DMS153 (cell line): Measurements from ENCODE around the gene CCNI2.
"Not testable (repeated sequence)": the region's sequence is repeated elsewhere in the genome, so short reads cannot be mapped to it uniquely, and the experiment has no call there.

Source experiments
- DNase-seq: peaks from one replicate; lab custom pipeline; 2025; lab: John Stamatoyannopoulos, UW

CCNI2 gene

DNA sequence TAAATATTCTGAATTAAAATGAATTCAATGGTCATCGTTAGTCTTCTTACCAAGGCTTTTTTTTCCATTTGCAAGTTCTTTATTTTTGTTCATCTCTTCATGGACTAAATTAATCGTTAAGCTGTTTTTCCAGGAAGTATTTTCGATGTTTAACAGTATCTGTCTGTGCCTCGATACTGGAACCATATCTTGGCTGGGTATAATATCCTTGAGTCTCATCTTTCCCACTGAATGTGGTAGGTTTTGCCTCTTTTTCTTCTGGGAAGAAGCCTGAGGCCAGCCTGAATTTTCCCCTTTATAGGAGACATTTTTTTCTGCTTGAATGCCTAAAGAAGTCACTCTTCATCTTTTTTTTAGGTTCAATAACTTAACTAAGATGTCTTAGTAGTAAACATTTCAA lies 33.8 kb downstream of the CCNI2 start:
- no peak for DNase-seq

DNA sequence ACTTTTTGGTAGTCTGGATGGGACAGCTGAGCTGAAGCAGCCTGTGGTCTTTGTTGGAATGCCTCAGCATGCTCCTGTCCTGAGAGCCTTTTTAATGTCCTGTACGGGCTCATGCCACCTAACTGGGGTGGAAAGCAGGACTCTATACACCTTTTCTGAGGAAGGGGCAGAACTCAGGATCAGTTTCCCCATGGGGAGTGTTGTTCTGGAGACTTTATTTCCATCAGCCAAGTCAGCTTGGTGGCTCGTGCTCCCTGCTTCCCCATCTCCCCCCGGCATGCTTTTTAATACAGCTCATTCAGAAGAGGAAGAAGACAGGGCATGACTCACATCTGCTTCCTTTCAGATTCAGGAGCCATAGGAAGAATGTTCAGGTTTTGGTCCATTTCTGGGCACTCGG lies 34.9 kb downstream of the CCNI2 start:
- DNase-seq: no peak

DNA sequence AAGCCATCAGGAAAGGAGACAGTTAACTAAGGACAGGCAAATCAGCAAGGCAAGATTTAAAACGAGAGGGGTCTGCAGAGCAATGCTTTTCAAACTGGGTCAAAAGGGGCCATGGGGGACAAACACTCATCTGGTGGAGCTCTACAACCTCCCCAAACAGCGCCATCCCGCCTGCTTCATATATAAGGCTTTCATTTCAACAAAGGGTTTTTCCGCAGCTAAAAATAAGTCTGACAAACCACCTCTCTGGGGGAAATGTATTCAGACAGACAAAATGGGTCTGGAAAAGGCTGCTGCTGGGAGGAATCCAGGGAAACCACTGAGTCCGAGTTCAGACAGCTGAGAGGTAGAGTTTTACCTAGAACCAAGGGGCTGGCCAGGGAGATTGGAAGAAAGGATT lies 38.1 kb downstream of the CCNI2 start:
- DNase-seq: no peak

DNA sequence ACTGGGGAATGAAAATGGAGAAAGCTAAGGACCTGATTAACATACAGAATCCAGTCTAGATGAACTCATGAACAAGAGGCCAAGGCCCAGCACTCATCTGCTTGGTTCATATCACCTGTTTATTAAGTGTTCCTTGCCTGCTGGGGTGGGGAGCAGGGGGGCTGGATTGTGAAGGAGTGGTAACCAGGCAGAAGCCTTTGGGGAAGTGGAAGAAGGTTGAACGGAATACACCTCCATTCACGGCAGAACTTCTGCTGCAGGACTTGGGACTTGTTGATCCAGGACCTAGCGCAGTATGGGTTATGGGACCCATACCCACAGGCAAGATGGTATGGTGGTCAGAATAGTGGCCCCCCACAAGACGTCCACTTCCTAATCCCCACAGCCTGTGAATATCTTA lies 38.6 kb downstream of the CCNI2 start:
- DNase-seq: no peak

DNA sequence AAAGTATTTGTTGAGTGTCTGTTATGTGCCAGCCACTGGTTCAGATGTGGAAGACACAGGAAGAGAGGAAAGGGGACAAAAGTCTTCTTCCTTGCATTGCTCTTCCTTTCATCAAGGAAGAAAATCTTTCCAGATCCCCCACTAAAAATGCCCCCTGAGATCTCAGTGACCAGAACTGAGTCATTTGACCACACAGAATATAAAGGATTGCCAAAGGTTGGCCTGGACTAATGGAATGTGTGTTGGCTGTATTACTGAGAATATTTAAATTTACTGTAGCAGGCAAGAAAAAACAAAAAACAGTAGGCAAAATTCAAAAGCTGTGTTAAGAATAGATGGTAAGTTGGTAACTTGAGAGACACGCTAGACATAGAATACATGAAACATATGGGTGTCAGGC lies 39.9 kb downstream of the CCNI2 start:
- no peak for DNase-seq

DNA sequence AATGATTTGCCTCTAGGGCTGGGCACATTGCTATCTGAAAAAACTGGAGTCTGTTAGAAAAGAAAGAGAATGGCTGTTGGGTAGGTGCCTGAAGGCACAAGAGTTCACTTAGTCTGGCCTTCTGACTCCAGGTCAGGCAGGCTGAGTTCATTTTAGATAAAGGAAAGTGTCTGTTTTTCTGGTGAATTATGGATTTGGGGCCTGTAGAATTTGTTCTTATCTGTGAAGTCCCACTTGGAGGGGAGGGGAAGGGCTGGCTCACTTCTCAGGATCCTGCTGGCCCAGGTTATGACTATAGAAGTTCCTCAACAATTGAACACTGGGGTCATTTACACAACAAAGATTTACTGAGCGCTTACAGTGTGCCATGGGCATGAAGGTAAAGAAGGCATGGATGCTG lies 41.3 kb downstream of the CCNI2 start:
- no peak for DNase-seq

DNA sequence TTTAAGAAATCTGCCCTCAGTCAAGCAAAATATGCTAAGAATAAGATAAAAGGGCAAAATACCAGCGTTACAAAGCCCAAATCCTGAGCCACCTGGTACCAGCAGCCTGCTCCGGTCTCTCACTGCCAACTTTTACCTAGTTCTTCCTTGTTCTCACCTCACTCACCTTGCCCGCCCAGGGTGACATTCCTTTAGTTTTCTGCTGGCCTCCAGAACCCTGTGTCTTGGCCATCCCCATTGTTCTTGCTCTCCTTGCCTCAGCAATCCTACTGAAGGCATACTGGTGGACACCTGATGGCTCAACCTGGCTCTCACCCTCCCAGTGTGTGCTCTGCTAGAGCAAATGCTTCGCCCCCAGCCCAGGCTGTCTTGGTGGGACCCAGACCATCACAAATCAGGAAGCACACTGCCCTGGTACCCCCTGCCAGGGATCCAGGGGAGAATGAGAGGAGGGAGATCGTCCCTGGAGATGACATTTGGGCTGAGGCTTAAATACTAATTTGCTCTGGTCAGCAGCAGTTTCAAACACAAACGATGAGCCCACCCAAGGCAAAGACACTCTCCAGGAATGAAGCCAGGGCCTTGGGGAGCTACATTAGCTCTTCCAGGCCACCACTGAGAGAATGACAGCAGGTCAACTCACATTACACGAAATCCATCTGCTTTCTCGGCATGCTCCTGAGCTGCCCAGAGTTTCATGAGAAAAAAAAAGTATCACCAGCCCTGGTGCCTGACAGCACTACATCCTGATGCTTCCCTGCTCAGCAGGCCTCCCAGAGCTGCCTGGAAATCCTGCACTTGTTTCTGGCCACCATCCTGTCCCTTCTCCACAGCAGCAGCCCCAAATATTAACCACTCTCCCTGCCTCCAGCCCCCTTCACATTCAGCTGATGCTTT lies 42.0 kb downstream of the CCNI2 start:
- DNase-seq: no peak

DNA sequence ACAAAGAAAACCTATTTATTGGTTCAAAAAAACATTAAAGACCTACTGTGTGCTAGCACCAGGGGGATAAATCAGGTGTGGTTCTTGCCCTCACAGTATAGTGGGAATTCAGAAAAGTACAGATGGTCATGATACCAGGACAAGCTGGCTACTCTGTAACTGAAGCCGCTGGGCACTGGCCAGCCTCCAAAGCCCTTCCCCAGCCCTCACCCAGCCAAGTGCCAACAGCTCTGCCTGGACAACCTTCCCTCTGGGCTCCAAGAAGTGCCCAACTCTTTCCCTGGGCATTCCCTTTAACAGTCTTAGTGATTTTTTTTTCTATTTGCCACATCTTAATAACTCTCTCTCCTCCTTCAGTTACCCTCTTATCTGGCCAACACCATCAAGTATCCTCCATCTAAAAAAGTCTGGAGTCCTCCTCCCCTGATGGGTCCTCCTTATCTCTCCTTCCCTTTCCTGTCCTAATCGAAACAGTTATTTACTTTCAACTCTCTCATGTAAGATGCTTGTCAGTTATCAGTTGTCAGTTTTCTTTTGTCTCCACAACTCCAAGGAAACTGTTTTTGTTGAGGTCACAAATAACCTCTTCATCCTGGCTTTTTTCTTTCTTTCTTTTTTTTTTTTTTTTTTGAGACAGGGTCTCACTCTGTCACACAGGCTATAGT lies 43.1 kb downstream of the CCNI2 start:
- no peak for DNase-seq

DNA sequence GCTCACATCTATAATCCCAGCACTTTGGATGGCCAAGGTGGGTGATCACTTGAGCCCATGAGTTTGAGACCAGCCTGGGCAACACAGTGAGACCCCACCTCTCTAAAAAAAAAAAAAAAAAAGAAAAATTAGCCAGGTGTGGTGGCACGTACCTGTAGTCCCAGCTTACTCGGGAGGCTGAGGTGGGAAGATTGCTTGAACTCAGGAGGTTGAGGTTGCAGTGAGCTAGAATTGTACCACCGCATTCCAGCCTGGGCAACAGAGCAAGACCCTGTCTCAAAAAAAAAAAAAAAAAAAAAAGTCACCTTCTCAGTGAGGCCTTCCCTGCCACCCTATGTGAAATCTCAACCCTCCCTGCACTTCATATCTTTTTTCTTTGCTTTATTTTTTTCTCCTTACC lies 43.8 kb downstream of the CCNI2 start:
- DNase-seq: no peak

DNA sequence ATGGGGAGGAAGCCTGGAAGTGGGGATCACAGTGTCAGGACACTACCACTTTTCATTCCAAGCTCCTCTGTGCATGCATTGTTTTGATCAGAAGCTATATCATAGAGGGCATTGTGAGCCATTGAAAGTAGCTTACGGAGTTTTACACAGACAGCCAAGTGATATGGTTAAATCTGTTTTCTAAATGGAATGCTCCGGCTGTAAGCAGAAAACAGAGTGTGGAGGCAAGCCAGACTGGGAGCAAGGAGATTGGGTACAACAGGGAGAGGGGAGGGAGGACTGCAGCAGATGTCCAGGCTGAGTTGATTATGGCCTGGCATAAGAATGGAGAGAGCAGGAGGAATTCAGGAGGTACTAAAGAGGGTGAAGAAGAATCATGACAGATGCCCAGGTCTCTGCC lies 50.4 kb downstream of the CCNI2 start:
- no peak for DNase-seq

DNA sequence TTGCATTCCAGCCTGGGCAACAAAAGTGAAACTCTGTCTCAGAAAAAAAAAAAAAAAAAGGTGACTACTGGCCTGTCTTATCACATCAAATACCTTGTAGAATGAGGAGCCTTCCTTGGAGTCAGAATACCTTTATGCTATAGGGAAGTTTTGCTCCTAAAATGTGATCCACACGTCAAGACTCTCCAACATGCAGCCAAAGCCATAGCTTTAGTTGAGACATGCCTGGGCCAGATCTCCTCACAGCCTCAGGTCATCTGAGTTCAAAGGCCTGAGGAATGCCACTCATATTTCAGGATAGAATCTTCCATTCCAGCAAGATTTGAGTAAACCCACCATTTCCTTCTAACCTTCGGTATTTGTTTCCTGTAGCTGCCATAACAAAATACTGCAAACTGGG lies 52.2 kb downstream of the CCNI2 start:
- no peak for DNase-seq

DNA sequence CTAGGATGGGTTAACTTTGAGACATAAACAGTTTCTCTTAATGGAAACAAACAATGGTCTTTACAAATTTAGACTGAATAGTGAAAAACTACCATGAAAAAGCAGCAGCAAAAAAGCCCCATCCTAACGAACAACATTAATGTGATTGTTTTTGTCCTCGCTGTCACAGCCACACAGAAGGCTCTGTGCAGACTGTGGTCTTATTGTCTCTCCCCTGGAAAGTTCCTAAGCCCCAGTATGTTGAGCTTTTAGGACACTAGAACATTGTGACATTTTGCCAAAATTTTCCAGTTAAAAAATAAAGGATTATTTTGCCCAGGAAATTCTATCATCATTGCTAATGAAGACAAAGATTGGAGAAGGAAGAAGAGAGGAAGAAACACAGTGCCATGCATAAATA lies 53.3 kb downstream of the CCNI2 start:
- no peak for DNase-seq

DNA sequence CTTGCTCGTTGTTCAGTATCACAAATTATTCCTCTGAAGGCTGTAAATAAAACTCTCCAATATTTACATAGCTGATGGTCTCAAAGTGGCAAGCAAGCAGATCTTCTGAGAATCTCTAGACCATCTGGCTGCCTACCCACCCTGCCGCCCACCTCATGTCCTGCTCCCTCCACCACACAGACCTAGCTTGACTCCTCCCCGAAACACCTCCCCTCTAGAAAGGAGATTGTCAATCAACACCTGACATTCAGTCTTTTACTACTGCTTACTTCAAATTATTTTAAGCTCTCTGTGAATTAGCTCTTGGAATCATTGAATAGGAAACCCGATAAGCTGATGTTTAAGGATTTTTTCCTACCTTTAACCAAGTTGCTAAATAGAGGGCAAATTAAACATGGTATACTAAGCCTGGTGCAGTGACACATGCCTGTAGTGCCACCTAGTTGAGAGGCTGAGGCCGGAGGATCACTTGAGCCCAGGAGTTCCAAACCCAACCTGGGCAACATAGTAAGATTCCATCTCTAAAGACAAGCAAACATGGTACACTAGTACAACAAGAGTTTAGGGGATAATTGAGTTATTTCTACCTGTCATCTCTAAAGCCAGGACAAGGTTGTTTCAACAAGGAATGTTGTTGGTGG lies 54.9 kb downstream of the CCNI2 start:
- DNase-seq: no peak

DNA sequence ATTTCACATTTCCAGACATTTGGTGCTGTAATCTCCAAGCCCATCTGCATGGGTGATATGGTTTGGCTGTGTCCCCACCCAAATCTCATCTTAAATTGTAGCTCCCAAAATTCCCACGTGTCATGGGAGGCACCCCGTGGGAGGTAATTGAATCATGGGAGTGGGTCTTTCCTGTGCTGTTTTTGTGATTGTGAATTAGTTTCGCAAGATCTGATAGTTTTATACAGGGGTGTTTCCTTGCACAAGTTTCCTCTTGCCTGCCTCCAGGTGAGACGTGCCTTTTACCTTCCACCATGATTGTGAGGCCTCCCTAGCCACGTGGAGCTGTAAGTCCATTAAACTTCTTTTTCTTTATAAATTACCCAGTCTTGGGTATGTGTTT lies 55.5 kb downstream of the CCNI2 start:
- not testable (repeated sequence) for DNase-seq
